ENCODE results near the gene ROPN1.

DNA sequence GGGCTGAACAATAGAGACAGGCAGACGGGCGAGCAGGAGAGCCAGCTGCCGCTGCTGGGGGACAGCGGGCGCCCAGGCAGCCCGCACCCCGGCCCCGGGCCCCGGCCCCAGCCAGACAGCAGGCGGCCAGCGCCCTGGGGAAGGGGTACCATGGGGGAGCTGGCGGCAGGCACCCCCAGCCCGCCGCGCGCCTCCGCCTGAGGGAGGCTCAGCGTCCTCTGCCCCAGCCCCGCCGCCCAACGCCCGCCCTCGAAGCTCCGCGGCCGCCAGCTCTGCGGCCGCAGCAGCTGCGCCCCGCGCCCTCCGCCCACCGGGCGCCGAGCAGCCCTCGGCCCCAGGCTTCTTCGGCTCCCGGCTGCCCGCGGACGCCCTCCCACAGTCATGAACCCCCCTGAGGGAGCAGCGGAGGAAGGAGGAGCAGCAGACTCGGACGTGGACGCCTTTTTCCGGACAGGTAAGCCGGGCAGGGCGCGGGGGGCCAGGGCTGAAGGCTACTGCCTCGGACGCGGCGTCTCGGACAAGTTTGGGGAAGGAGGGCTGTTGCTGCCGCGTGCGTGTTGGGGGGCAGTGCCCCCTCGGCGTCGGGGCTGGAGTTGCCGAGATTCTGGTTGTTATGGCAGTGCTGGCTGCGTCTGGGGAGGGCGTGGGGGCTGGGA lies 41.6 kb upstream of the ROPN1 start, which contains the start of gene KALRN:
- TF ChIP-seq POLR2A (IDR thresholded peaks at IDR 0.05; ENCODE audit: low read length) (no peak), GATA1 (IDR thresholded peaks at IDR 0.05; ENCODE audit: low read depth, low read length) (no peak)

All from erythroblast (primary cell).